ENCODE measurements around the gene SEMA3A.

DNA sequence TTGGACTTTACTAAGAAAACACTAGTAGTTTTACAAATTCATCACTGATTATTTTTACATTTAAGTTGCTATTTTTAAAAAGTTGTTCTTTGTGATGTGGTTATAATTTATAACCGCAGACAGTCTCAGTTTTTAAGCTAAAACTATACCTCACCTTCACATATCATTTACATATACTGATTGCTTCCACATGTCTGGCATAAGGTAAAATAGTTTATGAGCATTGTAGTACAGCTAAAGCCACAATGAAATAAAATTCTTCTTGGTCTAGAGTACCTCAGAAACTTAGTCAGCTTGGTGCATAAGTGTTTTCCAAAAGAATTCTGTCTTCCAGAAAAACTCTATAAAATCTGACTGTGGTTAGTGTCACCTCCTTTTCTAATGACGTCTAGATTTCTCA is 13.0 kb downstream of the SEMA3A start:
- no peak for TF ChIP-seq POLR2A (IDR thresholded peaks at IDR 0.05)
- TF ChIP-seq, protein P1, sequence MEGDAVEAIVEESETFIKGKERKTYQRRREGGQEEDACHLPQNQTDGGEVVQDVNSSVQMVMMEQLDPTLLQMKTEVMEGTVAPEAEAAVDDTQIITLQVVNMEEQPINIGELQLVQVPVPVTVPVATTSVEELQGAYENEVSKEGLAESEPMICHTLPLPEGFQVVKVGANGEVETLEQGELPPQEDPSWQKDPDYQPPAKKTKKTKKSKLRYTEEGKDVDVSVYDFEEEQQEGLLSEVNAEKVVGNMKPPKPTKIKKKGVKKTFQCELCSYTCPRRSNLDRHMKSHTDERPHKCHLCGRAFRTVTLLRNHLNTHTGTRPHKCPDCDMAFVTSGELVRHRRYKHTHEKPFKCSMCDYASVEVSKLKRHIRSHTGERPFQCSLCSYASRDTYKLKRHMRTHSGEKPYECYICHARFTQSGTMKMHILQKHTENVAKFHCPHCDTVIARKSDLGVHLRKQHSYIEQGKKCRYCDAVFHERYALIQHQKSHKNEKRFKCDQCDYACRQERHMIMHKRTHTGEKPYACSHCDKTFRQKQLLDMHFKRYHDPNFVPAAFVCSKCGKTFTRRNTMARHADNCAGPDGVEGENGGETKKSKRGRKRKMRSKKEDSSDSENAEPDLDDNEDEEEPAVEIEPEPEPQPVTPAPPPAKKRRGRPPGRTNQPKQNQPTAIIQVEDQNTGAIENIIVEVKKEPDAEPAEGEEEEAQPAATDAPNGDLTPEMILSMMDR (IDR thresholded peaks at IDR 0.05) = no peak

Data from heart left ventricle (tissue), 13 donors.